Measurements from ENCODE around the gene ARHGAP18. TPM values are rescaled to one million over a fixed set of nuclear protein-coding genes. Genes with fewer than 3 reads are reported as not detected.

ARHGAP18 gene
- polyA plus RNA-seq, 3 donors from 2014 or later, result 4.2 to 9.9 (median 6.7) TPM

DNA sequence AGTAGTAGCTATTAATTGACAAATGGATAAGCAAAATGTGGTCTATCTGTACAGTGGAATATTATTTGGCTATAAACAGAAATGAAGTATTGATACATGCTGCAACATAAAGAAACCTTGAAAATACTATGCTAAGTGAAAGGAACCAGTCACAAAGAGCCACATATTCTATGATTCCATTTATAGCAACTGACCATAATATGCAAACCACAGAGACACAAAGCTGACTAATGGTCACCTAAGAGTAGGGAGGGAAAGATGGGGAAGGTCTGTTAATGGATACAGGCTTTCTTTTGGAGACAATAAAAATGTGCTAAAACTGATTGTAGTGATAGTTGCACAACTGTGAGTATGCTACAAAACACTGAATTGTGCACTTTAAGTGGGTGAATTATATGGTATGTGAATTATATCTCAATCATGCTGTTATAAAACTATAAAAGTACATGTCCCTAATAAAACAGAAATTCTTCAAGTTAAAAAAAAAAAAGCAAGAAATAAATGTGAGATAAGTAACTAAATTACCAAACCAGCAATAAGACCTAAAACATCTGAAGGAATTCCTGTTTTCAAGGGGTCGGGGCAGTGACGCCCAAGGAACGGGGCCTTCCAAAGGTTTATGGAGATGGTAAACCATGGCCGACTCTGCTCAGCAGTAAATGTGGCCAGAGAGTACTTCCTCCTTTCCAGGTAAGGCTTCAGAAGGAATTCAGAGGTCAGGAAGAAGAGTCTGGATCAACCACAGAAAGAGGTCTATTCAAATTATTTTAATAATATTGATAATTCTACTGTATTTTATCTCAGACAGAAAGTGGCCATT lies 75.4 kb downstream of the ARHGAP18 start:
- no peaks in the 10 kb centered on the region for H3K4me1 Mint-ChIP-seq
- no peak overlapping the region for H3K27ac Mint-ChIP-seq
- no peak overlapping the region for H3K4me3 Mint-ChIP-seq
- no peaks in the 10 kb centered on the region for H3K9me3 Mint-ChIP-seq
- no peak for DNase-seq
- H3K36me3 Mint-ChIP-seq, result peaks cover 15 to 37% (median 18%) of the 10 kb centered on the region in 3 donors
- H3K27me3 Mint-ChIP-seq (ENCODE audit: low read depth in 3 of 3), result no peaks in the 10 kb centered on the region

DNA sequence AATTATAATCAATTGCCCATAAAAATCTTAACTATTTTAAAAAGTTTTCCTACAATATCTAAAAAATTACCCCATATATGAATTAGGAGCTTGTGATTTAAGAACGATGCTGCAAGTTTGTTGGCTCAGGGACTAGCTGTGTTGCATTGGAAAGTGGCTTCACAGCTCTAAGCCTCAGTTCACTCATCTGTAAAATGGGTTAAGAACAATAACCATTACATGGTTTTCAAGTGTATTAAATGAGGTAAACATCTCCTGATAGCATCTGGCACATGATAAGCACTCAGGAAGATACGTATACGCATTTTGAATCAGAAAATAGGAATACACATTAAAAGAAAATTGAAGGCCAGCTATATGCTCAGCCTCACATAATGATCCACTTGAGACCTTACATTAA lies 76.4 kb downstream of the ARHGAP18 start:
- H3K27ac Mint-ChIP-seq, result no peak overlapping the region
- no peaks in the 10 kb centered on the region for H3K27me3 Mint-ChIP-seq (ENCODE audit: low read depth in 3 of 3)
- H3K36me3 Mint-ChIP-seq, result peaks cover 14 to 38% (median 18%) of the 10 kb centered on the region in 3 donors
- H3K4me3 Mint-ChIP-seq, result no peak overlapping the region
- no peaks in the 10 kb centered on the region for H3K9me3 Mint-ChIP-seq
- DNase-seq, result no peak
- no peaks in the 10 kb centered on the region for H3K4me1 Mint-ChIP-seq

DNA sequence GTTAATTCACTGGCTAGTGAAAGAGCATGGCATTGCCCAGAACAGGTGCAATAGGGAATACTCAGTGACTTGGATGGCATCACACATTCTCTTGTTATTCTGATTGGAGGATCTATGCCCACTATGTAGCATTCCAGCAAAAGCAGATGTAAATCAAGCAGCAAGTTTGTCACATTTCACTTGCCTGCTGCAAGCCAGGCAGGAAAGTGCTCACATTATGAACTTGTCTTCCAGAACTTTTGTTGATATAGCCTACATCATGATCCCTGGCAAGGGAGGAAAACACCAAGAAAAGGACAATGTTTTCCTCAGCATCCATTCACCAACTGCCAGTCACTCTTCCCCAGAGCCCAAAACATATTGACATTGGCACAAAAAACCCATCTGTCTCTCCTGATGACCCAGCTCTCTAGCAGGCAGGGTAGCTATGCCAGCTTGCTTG lies 77.8 kb downstream of the ARHGAP18 start:
- no peak overlapping the region for H3K4me3 Mint-ChIP-seq
- H3K4me1 Mint-ChIP-seq, result no peaks in the 10 kb centered on the region
- no peak overlapping the region for H3K27ac Mint-ChIP-seq
- H3K27me3 Mint-ChIP-seq (ENCODE audit: low read depth in 3 of 3), result no peaks in the 10 kb centered on the region
- H3K9me3 Mint-ChIP-seq, result no peaks in the 10 kb centered on the region
- peaks cover 4 to 27% (median 5%) of the 10 kb centered on the region in 3 donors for H3K36me3 Mint-ChIP-seq
- DNase-seq, result no peak

DNA sequence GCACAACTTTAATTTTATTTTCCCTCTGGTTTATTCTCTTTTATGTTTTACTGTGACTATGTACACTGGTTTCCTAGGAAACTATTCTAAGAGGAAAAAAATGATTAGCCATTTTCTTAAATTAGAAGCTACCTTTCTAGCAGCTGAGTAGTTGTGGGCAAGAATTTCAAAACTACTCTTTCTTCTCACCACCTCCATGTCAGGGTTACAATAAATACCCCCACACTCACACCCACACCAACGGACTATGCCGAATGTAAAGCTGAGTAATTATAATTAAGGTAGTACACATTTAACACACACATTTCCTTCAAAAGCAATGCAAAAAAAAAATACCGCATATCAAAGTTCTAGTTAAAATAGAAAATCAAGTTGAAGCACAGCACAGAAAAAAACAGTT lies 78.9 kb downstream of the ARHGAP18 start:
- Mint-ChIP-seq H3K9me3 (no peaks in the 10 kb centered on the region), H3K4me1 (no peaks in the 10 kb centered on the region), H3K27ac (no peak overlapping the region), H3K4me3 (no peak overlapping the region), H3K36me3 (peaks cover 4 to 25% (median 4%) of the 10 kb centered on the region in 3 donors), H3K27me3 (ENCODE audit: low read depth in 3 of 3) (no peaks in the 10 kb centered on the region)
- no peak for DNase-seq

DNA sequence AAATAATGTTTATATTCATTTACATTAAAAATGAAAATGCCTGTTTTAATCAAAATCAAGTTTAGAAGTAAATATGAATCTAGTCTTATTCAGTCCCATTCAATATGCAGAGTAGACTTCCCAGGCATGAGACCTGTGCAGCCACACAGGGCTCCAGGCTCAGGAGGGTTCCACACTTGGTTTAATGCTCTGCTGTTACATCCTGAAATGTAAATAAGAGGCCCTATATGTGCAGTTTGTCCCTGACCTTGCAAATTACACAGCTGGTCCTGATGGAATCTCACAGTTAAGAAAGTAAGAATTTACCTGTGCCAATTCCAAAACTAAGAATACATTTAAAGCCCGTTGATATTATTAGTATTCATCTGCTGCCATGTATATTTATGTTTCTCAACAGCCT lies 79.4 kb downstream of the ARHGAP18 start:
- H3K9me3 Mint-ChIP-seq, result no peaks in the 10 kb centered on the region
- no peaks in the 10 kb centered on the region for H3K27me3 Mint-ChIP-seq (ENCODE audit: low read depth in 3 of 3)
- no peak overlapping the region for H3K27ac Mint-ChIP-seq
- DNase-seq, result no peak
- no peaks in the 10 kb centered on the region for H3K4me1 Mint-ChIP-seq
- H3K36me3 Mint-ChIP-seq, result peaks cover 4 to 20% (median 4%) of the 10 kb centered on the region in 3 donors
- no peak overlapping the region for H3K4me3 Mint-ChIP-seq

- no peak for DNase-seq
- H3K4me1 Mint-ChIP-seq, result no peaks in the 10 kb centered on the region
- H3K4me3 Mint-ChIP-seq, result no peak overlapping the region
- peaks cover 0 to 15% (median 4%) of the 10 kb centered on the region in 3 donors for H3K36me3 Mint-ChIP-seq
- H3K27me3 Mint-ChIP-seq (ENCODE audit: low read depth in 3 of 3), result peaks cover 0 to 1% (median 0%) of the 10 kb centered on the region in 3 donors
- H3K9me3 Mint-ChIP-seq, result no peaks in the 10 kb centered on the region
- peak overlapping the region in 3 of 6 donors; percentile 0 to 14 (median 2) for H3K27ac Mint-ChIP-seq
Observed at GRCh38 chr6:129628101-129628815, 81.7 kb downstream of the ARHGAP18 start.

DNA sequence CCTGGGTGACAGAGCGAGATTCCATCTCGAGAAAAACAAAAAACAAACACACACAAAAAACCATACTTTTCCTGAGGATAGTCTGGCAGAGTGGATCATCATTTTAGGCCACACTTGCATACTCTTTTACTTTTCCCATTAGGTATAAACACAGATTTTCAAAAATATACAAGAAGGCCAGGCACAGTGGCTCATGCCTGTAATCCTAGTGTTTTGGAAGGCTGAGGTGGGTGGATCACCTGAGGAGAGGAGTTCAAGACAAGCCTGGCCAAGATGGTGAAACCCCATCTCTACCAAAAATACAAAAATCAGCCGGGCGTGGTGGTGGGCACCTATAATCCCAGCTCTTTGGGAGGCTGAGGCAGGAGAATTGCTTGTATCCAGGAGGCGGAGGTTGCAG lies 85.5 kb downstream of the ARHGAP18 start:
- DNase-seq, result no peak
- Mint-ChIP-seq H3K4me3 (no peak overlapping the region), H3K36me3 (peaks cover 0 to 7% (median 7%) of the 10 kb centered on the region in 3 donors), H3K27me3 (ENCODE audit: low read depth in 3 of 3) (peaks cover 0 to 1% (median 0%) of the 10 kb centered on the region in 3 donors), H3K4me1 (no peaks in the 10 kb centered on the region), H3K27ac (no peak overlapping the region), H3K9me3 (no peaks in the 10 kb centered on the region)

- H3K27ac Mint-ChIP-seq, result peak overlapping the region in 1 of 6 donors; percentile 36
- no peak for DNase-seq
- H3K4me3 Mint-ChIP-seq, result no peak overlapping the region
- H3K36me3 Mint-ChIP-seq, result peaks cover 0 to 12% (median 0%) of the 10 kb centered on the region in 3 donors
- no peaks in the 10 kb centered on the region for H3K9me3 Mint-ChIP-seq
- peaks cover 0 to 1% (median 0%) of the 10 kb centered on the region in 3 donors for H3K27me3 Mint-ChIP-seq (ENCODE audit: low read depth in 3 of 3)
- H3K4me1 Mint-ChIP-seq, result peaks cover 0 to 2% of the 10 kb centered on the region in 2 donors
Observed at GRCh38 chr6:129623008-129623732, 86.8 kb downstream of the ARHGAP18 start.

GRCh38 chr6:129621252-129621651 lies 88.7 kb downstream of the ARHGAP18 start:
- Mint-ChIP-seq H3K4me3 (no peak overlapping the region), H3K27me3 (ENCODE audit: low read depth in 3 of 3) (peaks cover 0 to 1% (median 0%) of the 10 kb centered on the region in 3 donors), H3K9me3 (no peaks in the 10 kb centered on the region), H3K27ac (no peak overlapping the region), H3K36me3 (peaks cover 0 to 8% (median 3%) of the 10 kb centered on the region in 3 donors), H3K4me1 (peaks cover 0 to 2% of the 10 kb centered on the region in 2 donors)
- DNase-seq, result peak; percentile 14 to 24 (median 17)

DNA sequence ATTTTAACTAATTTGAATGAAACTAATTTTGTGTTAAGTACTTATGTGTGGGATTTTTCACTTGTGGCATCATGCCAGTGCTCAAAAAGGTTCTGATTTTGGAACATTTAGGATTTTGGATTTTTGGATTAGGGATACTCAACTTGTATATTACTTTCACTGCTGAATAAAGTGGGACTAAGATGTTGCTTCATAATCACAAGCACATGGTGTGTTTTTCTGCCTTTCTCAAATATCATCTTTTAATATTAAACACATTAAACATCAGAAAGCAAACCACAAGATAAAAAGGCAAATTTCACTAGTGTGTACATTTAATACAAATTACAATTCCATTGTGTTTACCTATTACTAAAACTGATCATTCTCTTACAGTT lies 89.8 kb downstream of the ARHGAP18 start:
- Mint-ChIP-seq H3K4me1 (peaks cover 0 to 2% of the 10 kb centered on the region in 2 donors), H3K4me3 (no peak overlapping the region), H3K27me3 (ENCODE audit: low read depth in 3 of 3) (peaks cover 0 to 1% (median 0%) of the 10 kb centered on the region in 3 donors), H3K9me3 (no peaks in the 10 kb centered on the region), H3K27ac (no peak overlapping the region), H3K36me3 (peaks cover 4 to 9% (median 9%) of the 10 kb centered on the region in 3 donors)
- no peak for DNase-seq

GRCh38 chr6:129619579-129620233 lies 90.3 kb downstream of the ARHGAP18 start:
- H3K27ac Mint-ChIP-seq, result peak overlapping the region in 2 of 6 donors; percentile 37 to 63
- H3K4me1 Mint-ChIP-seq, result peaks cover 0 to 2% of the 10 kb centered on the region in 2 donors
- H3K9me3 Mint-ChIP-seq, result no peaks in the 10 kb centered on the region
- DNase-seq, result no peak
- H3K36me3 Mint-ChIP-seq, result peaks cover 8 to 13% (median 13%) of the 10 kb centered on the region in 3 donors
- H3K4me3 Mint-ChIP-seq, result no peak overlapping the region
- peaks cover 0 to 1% (median 0%) of the 10 kb centered on the region in 3 donors for H3K27me3 Mint-ChIP-seq (ENCODE audit: low read depth in 3 of 3)

DNA sequence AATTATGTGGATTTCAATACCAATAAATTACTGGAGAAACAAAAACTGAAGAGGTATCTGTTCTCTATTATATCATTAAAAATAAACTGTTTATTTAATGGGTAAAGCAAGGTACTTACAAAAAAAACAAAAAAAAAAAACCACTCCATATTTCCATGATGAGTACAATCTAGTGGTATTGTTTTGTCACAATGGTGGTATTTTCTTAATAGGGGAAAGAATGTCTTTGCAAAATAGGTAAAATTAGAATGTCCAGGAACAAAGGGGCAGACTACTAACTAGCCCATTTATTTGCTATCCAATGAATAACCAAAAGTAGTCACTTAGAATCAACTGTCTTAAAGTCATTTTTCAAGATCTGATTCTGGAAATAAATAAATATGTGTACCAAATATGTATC lies 92.0 kb downstream of the ARHGAP18 start:
- no peak overlapping the region for H3K27ac Mint-ChIP-seq
- no peaks in the 10 kb centered on the region for H3K9me3 Mint-ChIP-seq
- no peak for DNase-seq
- H3K4me1 Mint-ChIP-seq, result peaks cover 0 to 2% of the 10 kb centered on the region in 2 donors
- peaks cover 8 to 13% (median 13%) of the 10 kb centered on the region in 3 donors for H3K36me3 Mint-ChIP-seq
- no peak overlapping the region for H3K4me3 Mint-ChIP-seq
- no peaks in the 10 kb centered on the region for H3K27me3 Mint-ChIP-seq (ENCODE audit: low read depth in 3 of 3)

DNA sequence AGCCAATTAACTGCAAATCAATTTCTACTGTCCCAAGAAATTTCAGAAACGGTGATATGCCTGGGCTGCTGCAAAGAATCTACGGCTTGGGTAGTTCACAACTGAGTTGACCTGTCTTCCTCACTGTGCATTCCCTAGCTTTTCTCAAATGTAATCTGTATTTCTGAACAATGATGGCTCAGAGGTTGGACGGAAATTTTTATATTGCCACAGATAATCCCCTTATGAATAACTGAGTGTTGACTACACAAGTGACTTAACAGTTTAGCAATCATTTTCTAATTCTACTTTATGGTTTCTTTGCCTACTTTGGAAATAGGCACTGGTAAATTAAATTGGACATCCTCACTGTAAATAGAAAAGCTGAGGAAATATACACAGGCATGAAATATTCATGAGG lies 94.5 kb downstream of the ARHGAP18 start:
- Mint-ChIP-seq H3K27me3 (ENCODE audit: low read depth in 3 of 3) (peaks cover 0 to 1% (median 0%) of the 10 kb centered on the region in 3 donors), H3K9me3 (no peaks in the 10 kb centered on the region), H3K4me1 (peaks cover 0 to 2% of the 10 kb centered on the region in 2 donors), H3K4me3 (no peak overlapping the region), H3K36me3 (peaks cover 13 to 20% (median 13%) of the 10 kb centered on the region in 3 donors), H3K27ac (no peak overlapping the region)
- DNase-seq, result no peak

Measured in immature natural killer cell (primary cell).